ENCODE measurements around the gene NPHP3. TPM values are rescaled to one million over a fixed set of nuclear protein-coding genes. Genes with fewer than 3 reads are reported as not detected.
A peak's percentile ranks its signal among the peaks of the same experiment; 100 is the strongest.

The NPHP3 gene
- total and polyA plus RNA-seq, 2 of the 4 experiments (the other 2 are of a cell fraction) = 19.9 to 21.3 TPM

GRCh38 chr3:132659365-132660051 is 62.7 kb downstream of the NPHP3 start, which contains the start of gene ACAD11 (continued):
- TF ChIP-seq BHLHE40 (IDR thresholded peaks at IDR 0.05; ENCODE audit: low read depth, low read length) = no peak
- no peak for TF ChIP-seq RCOR1 (IDR thresholded peaks at IDR 0.05; ENCODE audit: insufficient replicate concordance, low read length)

- ATAC-seq (ENCODE audit: low read depth) (0 out of 2 replicates have a peak, but pooled peaks have one; percentile 1), DNase-seq (no peak)
- Histone ChIP-seq H3K27me3 (ENCODE audit: control insufficient read depth, insufficient read depth, low read length) (no peaks in the 10 kb centered on the region), H2BK5ac (ENCODE audit: low read depth, low read length, poor library complexity, severe bottlenecking) (peak overlapping the region; percentile 46), H4K20me1 (ENCODE audit: insufficient read depth, low read length) (no peaks in the 10 kb centered on the region), H3K9me1 (ENCODE audit: insufficient read depth, low read length) (0 out of 2 replicates have a peak, but pooled peaks cover 5% of the 10 kb centered on the region), H3K23ac (ENCODE audit: low read depth, low read length) (peak overlapping the region; percentile 14), H2BK15ac (ENCODE audit: low read depth, low read length) (peak overlapping the region; percentile 2; the same call in 1 of the 3 replicates), H3K27ac (ENCODE audit: insufficient read depth, low read length) (peak overlapping the region; percentile 17), H3K36me3 (ENCODE audit: control insufficient read depth, insufficient read depth, low read length) (peaks cover 2% of the 10 kb centered on the region; the same call in 1 of the 2 replicates), H2AFZ (replicated peaks; ENCODE audit: low read length, poor library complexity) (peak overlapping the region; percentile 97), H2BK120ac (ENCODE audit: low read depth, low read length) (no peak overlapping the region; the same call in 1 of the 2 replicates), H3K9me3 (ENCODE audit: control insufficient read depth, insufficient read depth, low read length) (no peaks in the 10 kb centered on the region), H4K5ac (ENCODE audit: low read depth, low read length) (peak overlapping the region; percentile 32), H3K4me3 (ENCODE audit: insufficient read depth, low read depth, low read length) (peak overlapping the region; percentile 84), H2AK9ac (replicated peaks; ENCODE audit: low read depth, low read length, poor library complexity) (no peak overlapping the region), H3K9ac (ENCODE audit: low read depth, low read length) (peak overlapping the region; percentile 86), H3K4me1 (ENCODE audit: control insufficient read depth, insufficient read depth, low read length) (peaks cover 3% of the 10 kb centered on the region; the same call in 1 of the 2 replicates), H3K79me1 (ENCODE audit: low read depth in 1 of 2, low read length in 2 of 2) (peaks cover 6 to 46% of the 10 kb centered on the region in 2 experiments; a peak in 3 of 4 replicates), H3K18ac (ENCODE audit: low read depth, low read length) (no peak overlapping the region), H3K14ac (replicated peaks; ENCODE audit: low read depth, low read length) (peak overlapping the region; percentile 29), H2BK20ac (ENCODE audit: low read depth, low read length) (0 out of 2 replicates have a peak overlapping the region, but pooled peaks have one; percentile 20), H3K4ac (ENCODE audit: low read depth, low read length) (peak overlapping the region; percentile 0; the same call in 1 of the 2 replicates), H3K56ac (ENCODE audit: extremely low read depth, insufficient read depth, low read length) (peak overlapping the region; percentile 55; the same call in 1 of the 2 replicates), H4K8ac (ENCODE audit: low read depth in 2 of 2, low read length in 2 of 2) (peak overlapping the region; percentile 81 to 92), H4K91ac (ENCODE audit: insufficient read depth, low read depth, low read length) (no peak overlapping the region), H3K4me2 (ENCODE audit: low read depth, low read length) (peak overlapping the region; percentile 88), H2AK5ac (ENCODE audit: low read depth, low read length) (peak overlapping the region; percentile 1; the same call in 1 of the 2 replicates)
- intact Hi-C loops (cut with micrococcal nuclease) = loop anchor here (5.0 kb wide), 1 partner anchor 122 kb away; no protein-coding TSS in a partner anchor
- dilution Hi-C loops (cut with HindIII; ENCODE audit: low sequenced_read_pairs, unreplicated experiment) = no loop called here
- no TSS peak for BruUV-seq (replicated peaks)
- TF ChIP-seq ELK1 (IDR thresholded peaks at IDR 0.05; ENCODE audit: borderline replicate concordance, low read depth, low read length) = no peak
- TF ChIP-seq POLR2A (IDR thresholded peaks at IDR 0.05; ENCODE audit: low read depth, low read length) = no peak
- TF ChIP-seq MAFK (IDR thresholded peaks at IDR 0.05; ENCODE audit: low read depth, low read length) = no peak
- TF ChIP-seq CHD1 (IDR thresholded peaks at IDR 0.05; ENCODE audit: low read depth, low read length) = no peak
- TF ChIP-seq CEBPB (IDR thresholded peaks at IDR 0.05; ENCODE audit: low read depth, low read length) = no peak
- no peak for TF ChIP-seq USF2 (IDR thresholded peaks at IDR 0.05; ENCODE audit: low read depth, low read length)
- in situ Hi-C loops (cut with MboI; ENCODE audit: low sequenced_read_pairs) = no loop called here
- POLR2A ChIA-PET (ENCODE audit: unreplicated experiment) = no interaction called here
- CTCF ChIA-PET = interaction anchor here (0.5 to 1.2 kb wide), 5 partner anchors 9 to 66 kb away, joined by 3 to 9 read pairs (median 3); no protein-coding TSS in a partner anchor
- 20% methylated on average over 1 of the region's 7 CpGs; no CpG with 5 or more reads in 1 of the 2 experiments for WGBS, 2 experiments (ENCODE audit: extremely low coverage in 2 of 2, insufficient read length in 1 of 2)
Observed at GRCh38 chr3:132659000-132659364, 63.2 kb downstream of the NPHP3 start.
